NCI-H128 (cell line): ENCODE data around the gene ATP11A.

Experiments used
- DNase-seq: peaks from one replicate; lab custom pipeline; 2025; ENCODE audit not compliant: unreplicated experiment; lab: John Stamatoyannopoulos, UW

Gene ATP11A

GRCh38 chr13:112899281-112900225 is 209.7 kb downstream of the ATP11A start:
- DNase-seq, result no peak

DNA sequence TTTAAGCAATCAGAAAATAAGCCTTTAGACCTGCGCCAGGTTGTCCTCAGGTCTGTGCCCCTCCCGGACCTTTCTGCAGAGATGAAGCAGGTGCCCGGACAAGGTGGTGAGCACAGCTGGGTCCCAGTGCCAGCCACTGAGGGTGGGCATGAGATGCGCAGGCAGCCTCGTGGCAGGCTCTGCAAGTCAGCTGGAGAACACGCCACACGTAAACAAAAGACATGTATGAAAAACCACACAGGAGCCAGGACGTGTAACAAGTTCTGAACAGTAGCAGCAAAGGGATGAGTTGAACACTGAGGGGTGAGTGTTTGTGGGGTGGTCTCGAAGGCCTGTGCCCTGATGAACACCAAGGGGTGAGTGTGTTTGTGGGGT is 210.4 kb downstream of the ATP11A start:
- DNase-seq, result no peak

DNA sequence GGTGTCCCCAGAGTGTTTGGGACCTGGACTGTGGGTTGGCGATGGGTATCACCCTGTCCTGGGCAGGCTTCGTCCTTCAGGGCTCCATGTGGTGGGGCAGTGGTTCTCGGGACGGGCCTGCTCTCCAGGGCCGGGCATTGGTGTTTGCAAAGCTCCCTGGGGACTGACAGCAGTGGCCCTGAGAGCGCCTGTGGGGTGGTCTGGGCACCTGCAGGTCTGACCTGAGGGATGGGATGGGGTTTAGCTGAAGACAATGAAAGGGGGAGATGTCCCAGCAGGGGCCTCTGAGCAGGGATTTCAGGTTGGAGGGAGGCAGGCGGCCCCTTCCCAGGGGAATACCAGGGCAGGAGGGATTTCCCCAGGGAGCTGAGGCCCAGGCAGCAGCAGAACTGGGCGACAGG is 210.9 kb downstream of the ATP11A start:
- DNase-seq, result no peak

GRCh38 chr13:112902101-112902651 is 212.3 kb downstream of the ATP11A start:
- no peak for DNase-seq

- DNase-seq, result no peak
Observed at GRCh38 chr13:112902669-112903068, 212.8 kb downstream of the ATP11A start.

DNA sequence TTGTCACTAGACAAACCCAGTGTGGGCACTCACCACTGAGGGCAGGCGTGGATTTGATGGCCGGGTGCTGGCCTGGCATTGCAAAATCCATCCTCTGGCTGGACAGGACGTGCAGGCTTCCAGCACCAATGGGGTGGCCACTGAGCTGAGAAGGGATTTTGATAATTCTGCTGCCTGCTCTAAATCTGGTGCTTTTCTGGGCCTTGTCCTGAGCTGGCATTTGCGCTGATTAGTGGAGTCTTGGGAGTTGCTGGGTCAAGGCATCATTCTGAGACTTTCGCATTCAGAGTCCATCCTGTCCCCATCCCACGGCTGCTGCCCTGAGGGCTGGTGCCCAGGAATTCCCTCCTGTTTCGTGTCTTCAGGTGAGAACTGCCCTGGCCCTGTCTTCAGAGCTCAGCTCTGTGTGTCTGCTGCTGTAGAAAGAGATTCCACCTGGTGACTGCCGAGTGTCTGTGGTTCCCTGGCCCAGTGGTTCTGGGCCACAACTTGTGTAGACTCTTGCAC is 213.3 kb downstream of the ATP11A start:
- DNase-seq, result no peak

DNA sequence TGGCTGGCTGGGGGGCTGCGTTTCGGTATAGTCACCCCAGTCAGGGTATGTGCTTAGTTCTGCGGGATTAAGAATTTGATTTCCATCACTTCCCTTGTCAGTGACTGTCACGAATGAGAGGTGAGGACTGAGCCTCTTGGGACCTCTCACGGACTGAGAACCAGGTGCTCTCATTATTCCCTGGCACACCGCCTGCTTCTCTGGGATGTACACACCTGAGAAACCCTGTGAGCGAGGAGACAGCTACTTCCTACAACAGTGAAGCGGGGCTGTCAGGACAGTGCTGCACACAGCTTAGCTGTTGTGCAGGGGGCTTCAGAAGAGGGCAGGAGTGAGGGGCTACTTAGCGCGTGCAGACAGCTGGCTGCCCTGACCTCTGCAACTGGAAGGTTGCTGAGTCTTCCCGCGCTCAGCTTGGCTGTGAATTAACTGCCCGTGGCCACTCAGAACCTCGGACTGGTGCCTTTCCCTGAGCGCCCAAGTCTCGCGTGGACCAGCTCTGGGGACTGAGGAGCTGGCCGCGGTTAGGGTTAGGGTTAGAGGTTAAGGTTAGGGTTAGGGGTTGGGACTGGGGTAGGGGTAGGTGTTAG is 213.9 kb downstream of the ATP11A start:
- DNase-seq, result peak; percentile 30

DNA sequence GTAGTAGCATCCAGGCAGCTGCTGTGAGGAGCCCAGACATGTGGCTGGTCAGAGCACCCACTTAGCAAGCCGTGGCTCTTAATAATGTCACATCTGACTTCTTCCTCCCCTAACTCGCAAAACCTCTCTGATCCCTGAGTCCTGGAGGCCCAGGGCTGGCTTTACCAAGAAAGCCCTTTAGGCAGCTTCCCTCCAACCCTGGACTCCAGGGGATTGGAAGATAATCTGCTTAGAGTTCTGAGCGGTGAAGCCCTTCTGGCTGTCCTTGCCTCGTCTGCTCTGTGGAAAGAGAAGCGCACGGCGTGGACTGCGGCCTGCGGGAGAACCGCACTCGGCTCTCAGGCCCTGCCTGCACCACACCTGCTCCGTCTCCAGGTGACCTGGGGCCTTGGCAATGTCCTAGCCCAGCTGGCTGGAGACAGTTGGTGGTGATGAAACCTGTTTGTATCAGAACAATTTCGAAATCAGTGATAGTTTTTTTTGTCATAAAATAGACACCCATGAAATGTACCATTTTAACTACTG is 214.7 kb downstream of the ATP11A start:
- no peak for DNase-seq

DNA sequence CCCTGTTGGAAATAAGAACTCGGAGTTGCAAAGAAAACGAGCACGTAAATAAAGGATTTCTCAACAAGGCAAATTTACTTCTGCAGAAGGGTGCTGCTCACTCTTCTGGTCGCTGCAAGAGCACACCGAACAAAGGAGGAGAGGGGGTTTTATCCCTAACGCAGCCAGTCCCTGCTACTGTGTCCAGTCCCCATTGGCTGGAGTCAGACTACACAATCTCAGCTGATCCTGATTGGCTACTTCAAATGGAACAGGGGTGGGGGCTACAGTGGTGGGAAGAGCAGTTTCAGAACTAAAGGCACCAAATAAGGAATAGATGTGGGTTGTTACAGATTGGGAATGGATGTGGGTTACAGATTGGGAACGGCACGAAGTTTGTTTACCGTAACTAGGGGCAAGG is 215.2 kb downstream of the ATP11A start:
- no peak for DNase-seq

- no peak for DNase-seq
Observed at GRCh38 chr13:112905619-112905989, 215.8 kb downstream of the ATP11A start.

DNA sequence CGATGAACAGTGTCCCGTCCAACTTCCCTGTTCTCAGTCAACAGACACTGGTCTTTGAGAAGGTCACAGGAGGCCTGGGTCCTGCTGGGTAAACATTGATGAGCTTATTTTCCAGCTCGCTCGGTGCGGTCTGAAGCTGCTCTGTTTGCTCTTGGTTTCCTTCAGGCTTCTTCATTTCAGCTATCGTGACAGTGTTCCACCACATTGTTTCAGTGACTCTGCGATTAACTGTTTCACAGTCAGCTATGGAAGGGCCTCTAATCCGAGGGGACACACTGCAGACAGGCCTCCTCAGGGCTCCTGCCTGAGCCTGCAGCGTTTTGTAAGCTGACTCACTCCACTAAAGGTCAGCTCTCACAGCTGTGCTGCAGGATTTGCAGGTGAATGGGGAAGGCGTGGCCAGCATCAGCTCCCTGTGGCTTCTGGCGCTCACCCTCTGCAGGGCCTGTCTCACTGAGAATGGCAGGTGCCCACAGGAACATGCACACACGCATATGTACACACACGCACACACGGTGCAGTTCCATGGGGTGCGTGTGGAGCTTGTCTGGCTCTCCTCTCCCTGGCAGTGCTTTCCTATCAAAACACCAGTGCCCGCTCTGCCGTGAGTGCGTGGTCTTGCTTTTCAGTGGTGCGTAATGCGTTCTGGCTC is 216.3 kb downstream of the ATP11A start:
- no peak for DNase-seq

DNA sequence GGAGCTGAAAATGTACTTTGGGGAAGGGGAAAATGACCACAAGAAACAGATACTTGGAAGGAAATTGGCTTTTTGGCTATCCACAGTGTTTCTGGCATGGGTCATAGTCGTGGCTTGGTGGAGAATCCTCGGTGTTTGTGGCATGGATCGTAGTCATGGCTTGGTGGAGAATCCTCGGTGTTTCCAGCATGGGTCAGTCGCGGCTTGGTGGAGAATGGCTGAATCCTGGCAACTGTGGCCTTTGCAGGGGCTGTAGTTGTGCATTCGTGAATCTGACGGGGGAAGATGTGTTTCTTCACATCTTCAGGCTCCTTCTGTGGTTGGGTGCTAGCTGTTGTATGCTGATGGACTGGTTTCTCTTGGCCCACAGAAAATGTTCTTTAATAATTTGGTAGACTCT is 217.4 kb downstream of the ATP11A start:
- no peak for DNase-seq

DNA sequence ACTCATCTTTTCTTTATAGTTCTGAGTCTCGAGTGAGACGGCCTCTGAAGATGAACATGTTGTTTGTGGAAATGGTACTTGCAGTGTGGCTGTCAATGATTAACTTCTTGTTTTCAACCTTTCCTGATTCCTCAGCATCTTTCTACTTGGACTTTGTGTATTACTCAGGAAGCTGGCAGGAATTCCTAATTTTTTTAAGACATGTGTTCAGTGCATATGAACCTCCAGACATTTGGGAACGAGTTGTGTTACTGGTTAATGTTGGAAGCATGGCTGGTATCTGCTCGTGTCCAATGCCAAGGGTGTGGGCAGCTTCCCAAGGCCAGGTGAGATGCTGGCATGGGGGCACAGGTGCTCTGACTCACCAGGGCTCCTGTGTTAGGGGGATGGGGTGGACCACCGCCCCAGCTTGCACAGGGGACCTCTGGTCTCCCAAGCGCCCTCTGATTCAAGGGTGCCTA is 218.1 kb downstream of the ATP11A start:
- DNase-seq, result no peak

GRCh38 chr13:112908342-112908741 is 218.5 kb downstream of the ATP11A start:
- DNase-seq, result no peak

- no peak for DNase-seq
Observed at GRCh38 chr13:112910016-112910415, 220.2 kb downstream of the ATP11A start.

GRCh38 chr13:112910616-112911280 is 220.9 kb downstream of the ATP11A start:
- DNase-seq, result no peak

GRCh38 chr13:112911285-112911701 is 221.5 kb downstream of the ATP11A start:
- no peak for DNase-seq

DNA sequence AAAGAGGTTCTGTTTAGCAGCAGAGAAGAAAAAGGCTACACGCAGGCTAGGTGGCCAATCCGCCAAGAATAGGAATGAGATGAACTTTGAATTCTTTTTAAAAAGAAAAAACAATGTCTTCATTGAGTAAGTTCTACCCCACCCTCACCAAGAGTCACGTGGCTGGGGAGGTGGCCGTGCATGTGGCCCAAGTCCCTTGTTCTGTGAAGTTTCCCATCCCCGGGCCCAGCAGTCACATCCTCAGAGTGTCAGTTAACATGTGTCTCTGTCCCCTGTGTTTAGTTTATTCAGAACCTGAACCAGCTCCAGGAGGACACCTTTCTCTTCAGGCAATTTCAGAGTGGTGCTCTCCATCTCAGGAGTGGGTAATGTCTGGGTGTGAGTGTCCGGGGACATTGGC is 222.0 kb downstream of the ATP11A start:
- no peak for DNase-seq

DNA sequence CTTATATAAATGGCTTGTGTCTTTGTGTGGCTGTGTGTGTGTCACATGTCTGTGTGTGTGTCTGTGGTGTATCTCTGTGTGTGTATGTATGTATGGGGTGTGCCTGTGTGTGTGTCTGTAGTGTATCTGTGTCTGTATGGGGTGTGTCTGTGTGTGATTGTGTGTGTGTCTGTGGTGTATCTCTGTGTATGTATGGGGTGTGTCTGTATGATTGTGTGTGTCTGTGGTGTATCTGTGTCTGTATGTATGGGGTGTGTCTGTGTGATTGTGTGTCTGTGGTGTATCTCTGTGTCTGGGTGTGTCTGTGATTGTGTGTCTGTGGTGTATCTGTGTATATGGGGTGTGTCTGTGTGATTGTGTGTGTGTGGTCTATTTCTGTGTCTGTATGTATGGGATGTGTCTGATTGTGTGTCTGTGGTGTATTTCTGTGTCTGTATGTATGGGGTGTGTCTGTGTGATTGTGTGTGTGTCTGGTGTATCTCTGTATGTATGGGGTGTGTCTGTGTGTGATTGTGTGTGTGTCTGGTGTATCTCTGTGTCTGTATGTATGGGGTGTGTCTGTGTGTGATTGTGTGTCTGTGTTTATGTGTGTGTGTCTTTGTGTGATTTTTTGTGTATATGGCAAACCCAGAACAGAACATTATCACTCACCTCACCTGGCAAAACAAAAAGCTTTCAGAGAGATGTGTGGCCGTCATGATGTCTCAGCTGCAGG is 223.0 kb downstream of the ATP11A start:
- no peak for DNase-seq

DNA sequence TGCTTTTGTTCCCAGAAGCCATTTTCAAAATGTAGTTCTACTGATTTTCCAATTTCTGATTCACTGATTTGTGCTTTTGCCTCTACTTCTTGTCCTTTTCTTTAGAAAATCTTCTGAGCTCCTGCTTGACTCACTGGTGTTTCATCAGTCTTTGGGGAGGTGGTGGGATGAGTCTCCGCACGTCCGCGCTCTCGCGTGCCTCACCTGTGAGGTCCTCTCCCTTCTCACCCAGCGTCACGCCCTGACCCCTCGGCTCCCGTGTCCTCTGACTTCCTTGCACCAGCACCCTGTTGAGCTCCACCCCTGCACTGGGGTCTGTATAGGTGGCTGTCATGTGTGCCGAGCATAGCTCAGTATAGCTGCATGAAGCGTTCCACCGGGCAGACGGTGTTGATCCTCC is 226.5 kb downstream of the ATP11A start:
- DNase-seq, result no peak
